Ectodermal cell (in vitro differentiated cells): ENCODE measurements around the gene ZNF180. TPM values are rescaled to one million over a fixed set of nuclear protein-coding genes. Genes with fewer than 3 reads are reported as not detected.
"Not testable (repeated sequence)": the region's sequence is repeated elsewhere in the genome, so short reads cannot be mapped to it uniquely, and the experiment has no call there.

Experiments used
- H3K27ac ChIP-seq: 2 replicates; pipeline ENCODE4 v1.7.0; 2013; ENCODE audit warnings: mild to moderate bottlenecking, low read depth, low read length; ENCODE audit not compliant: insufficient read depth, poor library complexity, severe bottlenecking
- H3K27me3 ChIP-seq: 2 replicates; pipeline ENCODE4 v1.7.0; 2013; ENCODE audit warnings: mild to moderate bottlenecking, low read length; ENCODE audit not compliant: insufficient read depth, control insufficient read depth, poor library complexity, severe bottlenecking
- H3K36me3 ChIP-seq: one replicate; pipeline ENCODE4 v1.7.0; 2013; ENCODE audit warnings: low read length; ENCODE audit not compliant: control insufficient read depth, insufficient read depth
- H3K4me1 ChIP-seq: one replicate; pipeline ENCODE4 v1.7.0; 2013; ENCODE audit warnings: low read length; ENCODE audit not compliant: control insufficient read depth, insufficient read depth
- H3K4me3 ChIP-seq: 2 replicates; pipeline ENCODE4 v1.7.0; 2013; ENCODE audit warnings: low read depth, low read length, control low read depth; ENCODE audit not compliant: insufficient read depth
- H3K9me3 ChIP-seq: 2 replicates; pipeline ENCODE4 v1.7.0; 2013; ENCODE audit warnings: mild to moderate bottlenecking, low read length, moderate library complexity; ENCODE audit not compliant: control insufficient read depth
- WGBS, 2 experiments: methylation state at CpG; one replicate each; pipeline ENCODE4 v1.1.7; 2013; ENCODE audit warnings: missing lambda C conversion rate in 2 of 2; 5-methylcytosine and 5-hydroxymethylcytosine counted together
- polyA plus RNA-seq, 4 experiments: library from polyadenylated mRNA; stranded (reverse); fragments of 50-300 nt; gene quantifications; one replicate each; pipeline ENCODE4 v1.2.3, GENCODE V29; 2013

Gene ZNF180
- polyA plus RNA-seq (2013, experiment 1 of 4), result 11.7 TPM
- polyA plus RNA-seq (2013, experiment 2 of 4), result 12.9 TPM
- polyA plus RNA-seq (2013, experiment 3 of 4), result 10.7 TPM
- 10.7 TPM for polyA plus RNA-seq (2013, experiment 4 of 4)

- Histone ChIP-seq H3K27ac (peak within 1 kb of the TSS; percentile 61), H3K27me3 (peaks cover 6% of the 10 kb centered on the region), H3K4me1 (no peaks in the 10 kb centered on the region), H3K36me3 (peaks cover 38% of the 10 kb centered on the region), H3K9me3 (peaks cover 7% of the 10 kb centered on the region), H3K4me3 (peak within 1 kb of the TSS; percentile 89)
- WGBS, 2 experiments, result 1% methylated on average over 76 to 78 of the region's 78 CpGs
Observed at GRCh38 chr19:44499962-44500949, at the start of gene ZNF180. TSS of gene ZNF180 (minus strand) at chr19:44500522. CDS start at chr19:44497334, 3,188 bp downstream.

GRCh38 chr19:44549507-44549906, 49.2 kb upstream of the ZNF180 start:
- H3K27ac ChIP-seq, result no peak overlapping the region
- no peaks in the 10 kb centered on the region for H3K36me3 ChIP-seq
- no peaks in the 10 kb centered on the region for H3K9me3 ChIP-seq
- WGBS, 2 experiments, result 84 to 94% methylated on average over 3 of the region's 3 CpGs
- H3K27me3 ChIP-seq, result no peaks in the 10 kb centered on the region
- no peaks in the 10 kb centered on the region for H3K4me1 ChIP-seq
- no peak overlapping the region for H3K4me3 ChIP-seq

DNA sequence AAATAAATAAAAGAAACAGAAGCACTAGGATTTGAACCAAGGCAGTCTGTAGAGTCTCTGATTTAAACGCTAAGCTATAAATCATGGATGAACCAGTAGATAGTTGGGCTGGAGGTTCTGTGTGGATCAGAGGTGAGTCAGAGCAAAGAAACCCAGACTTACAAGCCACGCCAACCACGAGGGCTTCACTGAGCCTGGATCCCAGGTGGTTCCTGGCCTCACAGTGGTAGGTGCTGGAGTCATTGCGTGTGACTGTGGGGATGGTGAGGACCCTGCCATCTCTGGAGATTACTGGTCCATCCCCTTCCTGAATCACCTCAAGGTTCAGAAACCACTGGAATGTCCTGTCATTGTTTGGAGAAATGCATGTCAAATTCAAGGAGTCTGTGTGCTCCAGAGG, 48.4 kb upstream of the ZNF180 start:
- Histone ChIP-seq H3K4me3 (no peak overlapping the region), H3K36me3 (no peaks in the 10 kb centered on the region), H3K9me3 (no peaks in the 10 kb centered on the region), H3K27ac (no peak overlapping the region), H3K27me3 (no peaks in the 10 kb centered on the region), H3K4me1 (no peaks in the 10 kb centered on the region)
- WGBS, 2 experiments, result 71 to 75% methylated on average over 4 of the region's 4 CpGs

DNA sequence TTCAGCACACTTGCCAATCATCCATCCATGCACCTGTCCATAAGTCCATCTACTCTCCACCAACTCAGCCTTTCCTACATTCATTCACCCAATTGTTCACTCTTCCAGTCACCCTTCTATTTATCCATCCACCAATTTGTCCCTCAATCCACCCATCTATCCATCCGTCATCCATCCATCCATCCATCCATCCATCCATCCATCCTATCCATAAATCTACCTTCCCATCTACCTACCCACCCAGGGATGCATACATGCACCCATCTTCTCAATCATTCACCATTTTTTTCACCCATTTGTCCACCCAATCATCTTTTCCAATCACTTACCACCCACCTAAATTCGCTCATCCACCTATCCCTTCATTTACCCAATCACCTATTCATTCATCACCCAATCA, 43.7 kb upstream of the ZNF180 start:
- Histone ChIP-seq H3K9me3 (no peaks in the 10 kb centered on the region), H3K4me3 (no peak overlapping the region), H3K36me3 (no peaks in the 10 kb centered on the region), H3K27ac (no peak overlapping the region), H3K27me3 (no peaks in the 10 kb centered on the region), H3K4me1 (no peaks in the 10 kb centered on the region)
- 65 to 67% methylated on average over 2 of the region's 2 CpGs for WGBS, 2 experiments

GRCh38 chr19:44542671-44543070, 42.3 kb upstream of the ZNF180 start:
- Histone ChIP-seq H3K4me3 (no peak overlapping the region), H3K9me3 (no peaks in the 10 kb centered on the region), H3K36me3 (no peaks in the 10 kb centered on the region), H3K4me1 (no peaks in the 10 kb centered on the region), H3K27ac (no peak overlapping the region), H3K27me3 (no peaks in the 10 kb centered on the region)
- WGBS, 2 experiments, result 25 to 41% methylated on average over 1 of the region's 1 CpG

DNA sequence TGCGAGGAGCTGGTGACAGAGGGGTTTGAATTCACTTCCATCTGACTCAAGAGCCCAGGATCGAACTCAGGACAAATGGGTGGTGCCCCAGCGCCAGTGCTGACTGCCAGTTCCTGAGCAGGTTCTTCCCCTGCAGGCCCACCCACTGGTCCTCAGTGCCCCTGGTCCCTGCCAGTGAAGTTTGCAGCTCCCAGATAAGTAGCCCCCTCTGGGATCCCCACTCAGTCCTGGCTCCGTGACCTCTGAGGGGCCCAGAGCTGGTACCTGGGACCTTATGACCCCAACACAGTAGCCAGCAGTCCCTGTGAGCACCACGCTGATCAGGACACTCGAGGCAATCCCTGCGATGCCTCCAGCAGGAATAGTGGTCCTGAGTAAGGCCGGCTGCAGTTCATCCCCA, 40.4 kb upstream of the ZNF180 start:
- 74 to 76% methylated on average over 8 of the region's 8 CpGs for WGBS, 2 experiments
- Histone ChIP-seq H3K27me3 (no peaks in the 10 kb centered on the region), H3K4me3 (no peak overlapping the region), H3K36me3 (no peaks in the 10 kb centered on the region), H3K9me3 (no peaks in the 10 kb centered on the region), H3K4me1 (no peaks in the 10 kb centered on the region), H3K27ac (no peak overlapping the region)

- Histone ChIP-seq H3K9me3 (no peaks in the 10 kb centered on the region), H3K27ac (no peak overlapping the region), H3K36me3 (no peaks in the 10 kb centered on the region), H3K27me3 (no peaks in the 10 kb centered on the region), H3K4me3 (no peak overlapping the region), H3K4me1 (no peaks in the 10 kb centered on the region)
- 81 to 82% methylated on average over 6 of the region's 6 CpGs for WGBS, 2 experiments
Observed at GRCh38 chr19:44539991-44540390, 39.7 kb upstream of the ZNF180 start.

DNA sequence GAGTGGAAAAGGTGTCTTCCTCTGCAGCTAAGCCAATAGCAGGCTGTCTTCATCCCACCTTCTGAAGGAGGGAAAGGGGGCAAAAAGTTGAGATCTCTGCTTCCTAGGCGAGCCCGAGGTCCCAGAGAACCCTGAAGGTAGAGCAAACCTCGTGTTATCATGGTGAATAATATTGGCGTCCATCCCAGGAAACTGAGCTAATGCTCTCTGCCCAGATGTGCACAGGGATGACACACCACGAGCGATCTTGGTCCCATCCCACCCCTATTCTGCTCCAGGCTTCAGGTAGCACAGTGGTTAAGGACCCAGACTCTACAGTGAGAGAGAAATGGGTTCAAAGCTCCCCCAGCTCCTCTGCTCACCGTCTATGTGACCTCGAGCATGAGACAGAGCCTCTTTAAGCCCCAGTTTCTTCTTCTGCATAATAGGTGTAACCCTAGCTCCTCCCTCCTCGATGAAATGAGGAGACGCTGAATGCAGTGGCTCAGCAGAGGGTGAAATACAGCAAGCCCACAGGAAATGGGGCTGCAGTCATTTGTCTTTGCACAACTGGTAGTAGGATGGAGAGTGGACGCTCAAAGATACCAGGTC, 39.0 kb upstream of the ZNF180 start:
- Histone ChIP-seq H3K4me1 (no peaks in the 10 kb centered on the region), H3K4me3 (no peak overlapping the region), H3K27ac (no peak overlapping the region), H3K9me3 (no peaks in the 10 kb centered on the region), H3K36me3 (no peaks in the 10 kb centered on the region), H3K27me3 (no peaks in the 10 kb centered on the region)
- 76 to 78% methylated on average over 11 of the region's 11 CpGs for WGBS, 2 experiments

DNA sequence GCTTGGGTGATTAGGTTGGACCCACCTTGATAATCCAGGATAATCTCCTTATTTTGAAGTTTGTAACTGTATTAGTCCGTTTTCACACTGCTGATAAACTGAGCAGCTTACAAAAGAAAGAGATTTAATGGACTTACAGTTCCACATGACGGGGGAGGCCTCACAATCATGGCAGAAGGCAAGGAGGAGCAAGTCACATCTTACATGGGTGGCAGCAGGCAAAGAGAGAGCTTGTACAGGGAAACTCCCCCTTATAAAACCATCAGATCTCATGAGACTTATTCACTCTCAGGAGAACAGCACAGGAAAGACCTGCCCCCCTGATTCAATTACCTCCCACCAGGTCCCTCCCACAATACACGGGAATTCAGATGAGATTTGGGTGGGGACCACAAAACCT, 35.0 kb upstream of the ZNF180 start:
- H3K27me3 ChIP-seq, H3K4me1 ChIP-seq, H3K9me3 ChIP-seq, H3K36me3 ChIP-seq, H3K27ac ChIP-seq, H3K4me3 ChIP-seq: not testable (repeated sequence)
- 58 to 60% methylated on average over 3 of the region's 3 CpGs for WGBS, 2 experiments

DNA sequence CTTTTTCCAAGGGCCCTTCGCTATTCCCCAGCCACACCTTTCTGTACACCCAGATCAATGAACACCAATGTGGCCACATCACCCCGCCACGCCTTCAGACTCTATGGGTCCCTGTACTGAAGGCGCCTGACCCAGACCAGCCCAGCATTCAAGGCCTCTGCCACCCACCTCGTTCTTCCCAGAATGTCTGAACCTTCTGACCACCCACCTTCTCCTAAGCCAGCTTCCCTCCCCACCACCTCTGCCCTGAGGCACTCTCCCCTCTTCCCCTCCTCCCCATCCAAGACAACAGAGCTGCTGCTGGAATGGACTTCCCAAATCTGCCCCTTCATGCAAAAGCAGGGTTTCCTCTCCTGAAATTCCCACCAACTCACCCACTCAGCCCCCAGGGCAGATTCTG, 32.5 kb upstream of the ZNF180 start:
- Histone ChIP-seq H3K36me3 (no peaks in the 10 kb centered on the region), H3K27ac (no peak overlapping the region), H3K4me1 (no peaks in the 10 kb centered on the region), H3K4me3 (no peak overlapping the region), H3K27me3 (no peaks in the 10 kb centered on the region), H3K9me3 (peaks cover 2% of the 10 kb centered on the region)
- WGBS, 2 experiments, result 75 to 81% methylated on average over 5 of the region's 5 CpGs
